Measurements from ENCODE around the gene SPECC1. TPM values are rescaled to one million over a fixed set of nuclear protein-coding genes. Genes with fewer than 3 reads are reported as not detected.

Gene SPECC1
- total RNA-seq, 1 experiment from 2014 or later: 103 TPM

DNA sequence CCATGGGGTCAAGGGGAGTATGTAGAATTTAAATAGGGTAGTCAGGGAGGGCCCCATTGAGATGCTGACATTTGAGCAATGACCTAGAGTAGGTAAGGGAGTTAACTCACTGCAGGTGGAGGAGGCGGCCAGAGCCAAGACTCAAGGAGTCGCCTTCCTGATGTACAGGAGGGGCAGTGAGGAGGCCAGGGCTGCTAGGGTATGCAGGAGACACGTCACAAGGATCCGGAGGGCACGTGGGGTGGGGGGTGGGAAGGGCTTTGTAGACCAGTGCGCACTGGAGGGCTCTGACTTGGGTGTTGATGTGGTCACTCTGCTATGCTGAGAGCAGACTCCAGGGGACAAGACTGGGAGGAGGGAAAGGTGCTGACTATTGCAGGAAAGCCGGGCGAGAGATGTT lies 37.5 kb downstream of the SPECC1 start:
- ChIA-PET POLR2A (no interaction called here), CTCF (interaction anchor here (0.9 to 1.4 kb wide), 2 partner anchors 29 to 38 kb away, joined by 3 read pairs; no protein-coding TSS in a partner anchor)
- ATAC-seq: peak; percentile 60
- Mint-ChIP-seq H3K4me1 (peaks cover 10% of the 10 kb centered on the region), H3K36me3 (no peaks in the 10 kb centered on the region), H3K9me3 (no peaks in the 10 kb centered on the region), H3K4me3 (no peak overlapping the region), H3K27ac (no peak overlapping the region), H3K27me3 (ENCODE audit: low read depth) (no peaks in the 10 kb centered on the region)
- TF ChIP-seq GABPB1 (CRISPR knock-in tag; IDR thresholded peaks at IDR 0.05): no peak
- TF ChIP-seq, protein P1, sequence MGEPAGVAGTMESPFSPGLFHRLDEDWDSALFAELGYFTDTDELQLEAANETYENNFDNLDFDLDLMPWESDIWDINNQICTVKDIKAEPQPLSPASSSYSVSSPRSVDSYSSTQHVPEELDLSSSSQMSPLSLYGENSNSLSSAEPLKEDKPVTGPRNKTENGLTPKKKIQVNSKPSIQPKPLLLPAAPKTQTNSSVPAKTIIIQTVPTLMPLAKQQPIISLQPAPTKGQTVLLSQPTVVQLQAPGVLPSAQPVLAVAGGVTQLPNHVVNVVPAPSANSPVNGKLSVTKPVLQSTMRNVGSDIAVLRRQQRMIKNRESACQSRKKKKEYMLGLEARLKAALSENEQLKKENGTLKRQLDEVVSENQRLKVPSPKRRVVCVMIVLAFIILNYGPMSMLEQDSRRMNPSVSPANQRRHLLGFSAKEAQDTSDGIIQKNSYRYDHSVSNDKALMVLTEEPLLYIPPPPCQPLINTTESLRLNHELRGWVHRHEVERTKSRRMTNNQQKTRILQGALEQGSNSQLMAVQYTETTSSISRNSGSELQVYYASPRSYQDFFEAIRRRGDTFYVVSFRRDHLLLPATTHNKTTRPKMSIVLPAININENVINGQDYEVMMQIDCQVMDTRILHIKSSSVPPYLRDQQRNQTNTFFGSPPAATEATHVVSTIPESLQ (CRISPR knock-in tag; IDR thresholded peaks at IDR 0.05): no peak
- TF ChIP-seq, protein P2, sequence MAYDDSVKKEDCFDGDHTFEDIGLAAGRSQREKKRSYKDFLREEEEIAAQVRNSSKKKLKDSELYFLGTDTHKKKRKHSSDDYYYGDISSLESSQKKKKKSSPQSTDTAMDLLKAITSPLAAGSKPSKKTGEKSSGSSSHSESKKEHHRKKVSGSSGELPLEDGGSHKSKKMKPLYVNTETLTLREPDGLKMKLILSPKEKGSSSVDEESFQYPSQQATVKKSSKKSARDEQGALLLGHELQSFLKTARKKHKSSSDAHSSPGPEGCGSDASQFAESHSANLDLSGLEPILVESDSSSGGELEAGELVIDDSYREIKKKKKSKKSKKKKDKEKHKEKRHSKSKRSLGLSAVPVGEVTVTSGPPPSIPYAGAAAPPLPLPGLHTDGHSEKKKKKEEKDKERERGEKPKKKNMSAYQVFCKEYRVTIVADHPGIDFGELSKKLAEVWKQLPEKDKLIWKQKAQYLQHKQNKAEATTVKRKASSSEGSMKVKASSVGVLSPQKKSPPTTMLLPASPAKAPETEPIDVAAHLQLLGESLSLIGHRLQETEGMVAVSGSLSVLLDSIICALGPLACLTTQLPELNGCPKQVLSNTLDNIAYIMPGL (CRISPR knock-in tag; IDR thresholded peaks at IDR 0.05): no peak
- no peak for TF ChIP-seq KAT7 (CRISPR knock-in tag; IDR thresholded peaks at IDR 0.05; ENCODE audit: borderline replicate concordance)
- TF ChIP-seq CREB1 (CRISPR knock-in tag; IDR thresholded peaks at IDR 0.05): no peak
- TF ChIP-seq PRRX2 (CRISPR knock-in tag; IDR thresholded peaks at IDR 0.05): no peak
- peak; percentile 27 for DNase-seq (ENCODE audit: low spot score)

DNA sequence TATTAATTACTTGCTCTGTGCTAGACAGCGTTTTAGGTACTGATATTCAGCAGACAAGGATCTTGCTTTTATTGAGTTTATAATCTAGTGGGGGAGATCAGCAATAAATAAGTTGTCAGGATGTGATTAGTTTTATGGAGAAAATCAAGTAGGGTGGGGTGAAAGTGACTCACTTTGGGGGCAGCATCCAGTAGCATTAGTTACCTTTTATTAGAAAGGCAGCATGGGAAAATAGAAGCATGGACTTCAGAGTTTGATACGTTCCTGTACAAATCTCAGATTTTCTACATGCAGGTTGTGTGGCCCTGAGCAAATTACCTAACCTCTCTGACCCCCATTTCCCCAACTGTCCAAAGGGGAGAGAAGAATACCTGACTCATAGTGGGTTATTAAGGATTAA lies 42.5 kb downstream of the SPECC1 start:
- Mint-ChIP-seq H3K27me3 (ENCODE audit: low read depth) (0 out of 2 replicates have a peak, but pooled peaks cover 4% of the 10 kb centered on the region), H3K9me3 (peaks cover 17% of the 10 kb centered on the region), H3K27ac (no peak overlapping the region), H3K4me3 (no peak overlapping the region), H3K36me3 (peaks cover 9% of the 10 kb centered on the region), H3K4me1 (peaks cover 6% of the 10 kb centered on the region)
- ATAC-seq (no peak), DNase-seq (ENCODE audit: low spot score) (no peak)
- POLR2A ChIA-PET: no interaction called here
- TF ChIP-seq, protein P3, sequence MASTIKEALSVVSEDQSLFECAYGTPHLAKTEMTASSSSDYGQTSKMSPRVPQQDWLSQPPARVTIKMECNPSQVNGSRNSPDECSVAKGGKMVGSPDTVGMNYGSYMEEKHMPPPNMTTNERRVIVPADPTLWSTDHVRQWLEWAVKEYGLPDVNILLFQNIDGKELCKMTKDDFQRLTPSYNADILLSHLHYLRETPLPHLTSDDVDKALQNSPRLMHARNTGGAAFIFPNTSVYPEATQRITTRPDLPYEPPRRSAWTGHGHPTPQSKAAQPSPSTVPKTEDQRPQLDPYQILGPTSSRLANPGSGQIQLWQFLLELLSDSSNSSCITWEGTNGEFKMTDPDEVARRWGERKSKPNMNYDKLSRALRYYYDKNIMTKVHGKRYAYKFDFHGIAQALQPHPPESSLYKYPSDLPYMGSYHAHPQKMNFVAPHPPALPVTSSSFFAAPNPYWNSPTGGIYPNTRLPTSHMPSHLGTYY (CRISPR knock-in tag; IDR thresholded peaks at IDR 0.05): no peak
- no peak for TF ChIP-seq ETV6 (CRISPR knock-in tag; IDR thresholded peaks at IDR 0.05)
- no peak for TF ChIP-seq OVOL2 (CRISPR knock-in tag; IDR thresholded peaks at IDR 0.05; ENCODE audit: borderline replicate concordance)
- TF ChIP-seq, protein P4, sequence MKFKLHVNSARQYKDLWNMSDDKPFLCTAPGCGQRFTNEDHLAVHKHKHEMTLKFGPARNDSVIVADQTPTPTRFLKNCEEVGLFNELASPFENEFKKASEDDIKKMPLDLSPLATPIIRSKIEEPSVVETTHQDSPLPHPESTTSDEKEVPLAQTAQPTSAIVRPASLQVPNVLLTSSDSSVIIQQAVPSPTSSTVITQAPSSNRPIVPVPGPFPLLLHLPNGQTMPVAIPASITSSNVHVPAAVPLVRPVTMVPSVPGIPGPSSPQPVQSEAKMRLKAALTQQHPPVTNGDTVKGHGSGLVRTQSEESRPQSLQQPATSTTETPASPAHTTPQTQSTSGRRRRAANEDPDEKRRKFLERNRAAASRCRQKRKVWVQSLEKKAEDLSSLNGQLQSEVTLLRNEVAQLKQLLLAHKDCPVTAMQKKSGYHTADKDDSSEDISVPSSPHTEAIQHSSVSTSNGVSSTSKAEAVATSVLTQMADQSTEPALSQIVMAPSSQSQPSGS (CRISPR knock-in tag; IDR thresholded peaks at IDR 0.05; ENCODE audit: borderline replicate concordance, low read depth): no peak
- TF ChIP-seq, protein P5, sequence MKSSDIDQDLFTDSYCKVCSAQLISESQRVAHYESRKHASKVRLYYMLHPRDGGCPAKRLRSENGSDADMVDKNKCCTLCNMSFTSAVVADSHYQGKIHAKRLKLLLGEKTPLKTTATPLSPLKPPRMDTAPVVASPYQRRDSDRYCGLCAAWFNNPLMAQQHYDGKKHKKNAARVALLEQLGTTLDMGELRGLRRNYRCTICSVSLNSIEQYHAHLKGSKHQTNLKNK (CRISPR knock-in tag; IDR thresholded peaks at IDR 0.05): no peak
- no peak for TF ChIP-seq TCF7 (CRISPR knock-in tag; IDR thresholded peaks at IDR 0.05; ENCODE audit: low read depth)
- TF ChIP-seq HMGA2 (CRISPR knock-in tag; IDR thresholded peaks at IDR 0.05): no peak
- no peak for TF ChIP-seq ZNF671 (CRISPR knock-in tag; IDR thresholded peaks at IDR 0.05)
- no peak for TF ChIP-seq ZBTB21 (CRISPR knock-in tag; IDR thresholded peaks at IDR 0.05; ENCODE audit: borderline replicate concordance)
- TF ChIP-seq GRHL2 (CRISPR knock-in tag; IDR thresholded peaks at IDR 0.05; ENCODE audit: insufficient replicate concordance, severe bottlenecking): no peak
- TF ChIP-seq, protein P6, sequence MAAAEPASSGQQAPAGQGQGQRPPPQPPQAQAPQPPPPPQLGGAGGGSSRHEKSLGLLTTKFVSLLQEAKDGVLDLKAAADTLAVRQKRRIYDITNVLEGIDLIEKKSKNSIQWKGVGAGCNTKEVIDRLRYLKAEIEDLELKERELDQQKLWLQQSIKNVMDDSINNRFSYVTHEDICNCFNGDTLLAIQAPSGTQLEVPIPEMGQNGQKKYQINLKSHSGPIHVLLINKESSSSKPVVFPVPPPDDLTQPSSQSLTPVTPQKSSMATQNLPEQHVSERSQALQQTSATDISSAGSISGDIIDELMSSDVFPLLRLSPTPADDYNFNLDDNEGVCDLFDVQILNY (CRISPR knock-in tag; IDR thresholded peaks at IDR 0.05): no peak
- TF ChIP-seq, protein P7, sequence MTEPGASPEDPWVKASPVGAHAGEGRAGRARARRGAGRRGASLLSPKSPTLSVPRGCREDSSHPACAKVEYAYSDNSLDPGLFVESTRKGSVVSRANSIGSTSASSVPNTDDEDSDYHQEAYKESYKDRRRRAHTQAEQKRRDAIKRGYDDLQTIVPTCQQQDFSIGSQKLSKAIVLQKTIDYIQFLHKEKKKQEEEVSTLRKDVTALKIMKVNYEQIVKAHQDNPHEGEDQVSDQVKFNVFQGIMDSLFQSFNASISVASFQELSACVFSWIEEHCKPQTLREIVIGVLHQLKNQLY (CRISPR knock-in tag; IDR thresholded peaks at IDR 0.05): no peak
- no peak for TF ChIP-seq SMAD4 (CRISPR knock-in tag; IDR thresholded peaks at IDR 0.05)
- no peak for TF ChIP-seq ZNF317 (CRISPR knock-in tag; IDR thresholded peaks at IDR 0.05; ENCODE audit: borderline replicate concordance, low read depth)
- TF ChIP-seq, protein P8, sequence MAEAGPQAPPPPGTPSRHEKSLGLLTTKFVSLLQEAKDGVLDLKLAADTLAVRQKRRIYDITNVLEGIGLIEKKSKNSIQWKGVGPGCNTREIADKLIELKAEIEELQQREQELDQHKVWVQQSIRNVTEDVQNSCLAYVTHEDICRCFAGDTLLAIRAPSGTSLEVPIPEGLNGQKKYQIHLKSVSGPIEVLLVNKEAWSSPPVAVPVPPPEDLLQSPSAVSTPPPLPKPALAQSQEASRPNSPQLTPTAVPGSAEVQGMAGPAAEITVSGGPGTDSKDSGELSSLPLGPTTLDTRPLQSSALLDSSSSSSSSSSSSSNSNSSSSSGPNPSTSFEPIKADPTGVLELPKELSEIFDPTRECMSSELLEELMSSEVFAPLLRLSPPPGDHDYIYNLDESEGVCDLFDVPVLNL (CRISPR knock-in tag; IDR thresholded peaks at IDR 0.05; ENCODE audit: borderline replicate concordance, low read depth): no peak
- no peak for TF ChIP-seq CBFB (CRISPR knock-in tag; IDR thresholded peaks at IDR 0.05; ENCODE audit: low read depth)
- no peak for TF ChIP-seq RORB (CRISPR knock-in tag; IDR thresholded peaks at IDR 0.05)
- TF ChIP-seq, protein P9, sequence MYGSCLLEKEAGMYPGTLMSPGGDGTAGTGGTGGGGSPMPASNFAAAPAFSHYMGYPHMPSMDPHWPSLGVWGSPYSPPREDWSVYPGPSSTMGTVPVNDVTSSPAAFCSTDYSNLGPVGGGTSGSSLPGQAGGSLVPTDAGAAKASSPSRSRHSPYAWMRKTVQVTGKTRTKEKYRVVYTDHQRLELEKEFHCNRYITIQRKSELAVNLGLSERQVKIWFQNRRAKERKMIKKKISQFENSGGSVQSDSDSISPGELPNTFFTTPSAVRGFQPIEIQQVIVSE (CRISPR knock-in tag; IDR thresholded peaks at IDR 0.05; ENCODE audit: borderline replicate concordance): no peak
- CTCF ChIA-PET: no interaction called here
